Natural killer cell (primary cell): ENCODE measurements around the gene TTLL6. TPM values are rescaled to one million over a fixed set of nuclear protein-coding genes. Genes with fewer than 3 reads are reported as not detected.

Experiments used
- ATAC-seq, 3 donors: fragments of 150-1000 bp in 2 of 3; fragments of 200-7000 bp in 1 of 3; cut with Tn5 transposase; 1 replicate in 1 of 3; 2 replicates in 2 of 3; pipeline ENCODE4 v1.10.0; 2021; ENCODE audit warnings: mild to moderate bottlenecking in 2 of 3, moderate library complexity in 2 of 3
- DNase-seq, 2 donors: peaks; one replicate each; pipeline versions ENCODE4 v3.0.0 to v3.0.0-alpha.2; 2013 to 2021; ENCODE audit warnings: mixed read lengths in 1 of 2
- H3K27ac ChIP-seq: one replicate; pipeline ENCODE4 v1.5.1; 2013; ENCODE audit warnings: mild to moderate bottlenecking, low read length
- H3K27me3 ChIP-seq: one replicate; pipeline ENCODE4 v1.6.1; 2013; ENCODE audit warnings: low read length; ENCODE audit not compliant: control insufficient read depth, insufficient read depth
- H3K36me3 ChIP-seq: one replicate; pipeline ENCODE4 v1.6.1; 2013; ENCODE audit warnings: low read length; ENCODE audit not compliant: control insufficient read depth, insufficient read depth
- H3K4me1 ChIP-seq: one replicate; pipeline ENCODE4 v1.6.1; 2013; ENCODE audit warnings: low read length; ENCODE audit not compliant: control insufficient read depth, insufficient read depth
- H3K4me3 ChIP-seq: one replicate; pipeline ENCODE4 v1.5.1; 2013; ENCODE audit warnings: low read length
- H3K9me3 ChIP-seq: one replicate; pipeline ENCODE4 v1.6.1; 2013; ENCODE audit warnings: low read length; ENCODE audit not compliant: control insufficient read depth, insufficient read depth
- H3K27ac Mint-ChIP-seq, 2 donors: one replicate each; pipeline ENCODE4 v1.8.0; 2022; ENCODE audit warnings: mild to moderate bottlenecking in 2 of 2, mixed read lengths in 2 of 2, moderate library complexity in 1 of 2
- H3K27me3 Mint-ChIP-seq, 2 donors: one replicate each; pipeline ENCODE4 v1.8.0; 2022; ENCODE audit warnings: low read depth in 2 of 2, mixed read lengths in 2 of 2
- H3K36me3 Mint-ChIP-seq: one replicate; pipeline ENCODE4 v1.8.0; 2022; ENCODE audit warnings: mixed read lengths
- H3K4me1 Mint-ChIP-seq, 2 donors: one replicate each; pipeline ENCODE4 v1.8.0; 2022; ENCODE audit warnings: mixed read lengths in 2 of 2
- H3K4me3 Mint-ChIP-seq: one replicate; pipeline ENCODE4 v1.8.0; 2022; ENCODE audit warnings: mild to moderate bottlenecking, moderate library complexity, mixed read lengths
- H3K9me3 Mint-ChIP-seq, 2 donors: one replicate each; pipeline ENCODE4 v1.8.0; 2022; ENCODE audit warnings: mixed read lengths in 2 of 2
- CTCF ChIP-seq: fragments of 200-600 bp; IDR thresholded peaks from one replicate; pipeline ENCODE4 v1.8.0; 2022; ENCODE audit warnings: antibody characterized with exemption
- WGBS: methylation state at CpG from one replicate; pipeline ENCODE4 v1.1.7; 2013; ENCODE audit warnings: missing lambda C conversion rate; ENCODE audit not compliant: insufficient coverage; 5-methylcytosine and 5-hydroxymethylcytosine counted together
- intact Hi-C: fragments of 100-400 bp; cut with micrococcal nuclease; formaldehyde crosslinking; loops from one replicate; pipeline ENCODE4 v1.14.2; 2022
- total RNA-seq, 4 donors: library from RNA; stranded (reverse); fragments of 120-200 nt in 1 of 4; gene quantifications; one replicate each; pipeline versions ENCODE4 v1.2.3 to v1.2.4, GENCODE V29; 2013 to 2022

Gene TTLL6
- total RNA-seq, 3 donors from 2014 or later (not counting 1 experiment from before 2014, with no cell fraction given): not detected

DNA sequence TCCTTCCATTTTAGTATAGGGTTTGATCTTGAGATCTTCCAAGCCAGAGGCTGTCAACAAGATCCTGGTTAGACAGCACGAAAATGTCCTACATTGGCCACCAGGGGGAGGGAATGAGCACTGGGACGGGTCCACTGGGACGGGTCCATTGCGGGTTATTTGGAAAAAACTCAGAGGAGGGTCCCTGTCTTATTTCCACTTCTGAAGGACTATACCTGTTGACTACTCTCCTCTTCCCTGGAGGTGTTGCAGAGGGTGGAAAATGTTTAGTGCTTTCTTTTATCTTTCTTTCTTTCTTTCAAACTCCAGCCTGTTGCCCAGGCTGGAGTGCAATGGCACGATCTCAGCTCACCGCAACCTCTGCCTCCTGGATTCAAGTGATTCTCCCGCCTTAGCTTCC, 2.5 kb downstream of the TTLL6 start:
- TF ChIP-seq CTCF: peak; percentile 74
- H3K9me3 ChIP-seq: no peaks in the 10 kb centered on the region
- H3K27me3 Mint-ChIP-seq: peaks cover 20 to 25% of the 10 kb centered on the region in 2 donors
- peaks cover 10% of the 10 kb centered on the region in 2 donors for H3K4me1 Mint-ChIP-seq
- H3K36me3 ChIP-seq: no peaks in the 10 kb centered on the region
- intact Hi-C loops: loop anchor here (1.0 to 2.0 kb wide), 2 partner anchors 65 to 218 kb away; no protein-coding TSS in a partner anchor
- peaks cover 8% of the 10 kb centered on the region for H3K27me3 ChIP-seq
- H3K4me1 ChIP-seq: peaks cover 16% of the 10 kb centered on the region
- WGBS: 38% methylated on average over 7 of the region's 7 CpGs
- H3K4me3 ChIP-seq: no peak overlapping the region
- peak; percentile 40 to 84 for DNase-seq
- ATAC-seq: peak in 2 of 3 donors; percentile 27 to 38
- H3K36me3 Mint-ChIP-seq: no peaks in the 10 kb centered on the region
- H3K27ac Mint-ChIP-seq: no peak overlapping the region
- H3K9me3 Mint-ChIP-seq: no peaks in the 10 kb centered on the region
- H3K4me3 Mint-ChIP-seq: no peak overlapping the region
- no peak overlapping the region for H3K27ac ChIP-seq

DNA sequence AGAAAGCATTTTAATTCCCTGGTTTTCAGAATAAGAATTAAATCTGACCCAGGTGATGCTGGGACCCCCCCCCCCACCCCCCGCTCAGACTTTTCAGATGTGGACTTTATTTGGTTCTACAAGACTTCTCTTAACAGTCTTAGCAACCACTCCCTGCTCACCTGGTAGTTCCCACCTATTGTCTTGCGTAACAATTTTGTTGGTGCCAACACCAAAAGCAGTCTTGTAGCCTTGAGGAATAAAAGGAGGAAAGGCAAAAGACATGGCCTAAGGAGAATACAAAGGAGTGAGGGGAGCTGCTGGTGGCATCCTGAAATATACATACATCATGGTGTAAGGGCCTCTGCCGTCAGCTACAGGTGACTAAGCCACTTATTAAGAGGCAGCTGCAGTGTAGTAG, 5.0 kb downstream of the TTLL6 start:
- WGBS: 96% methylated on average over 2 of the region's 3 CpGs
- Mint-ChIP-seq H3K27ac (no peak overlapping the region), H3K4me3 (no peak overlapping the region), H3K36me3 (no peaks in the 10 kb centered on the region), H3K9me3 (no peaks in the 10 kb centered on the region), H3K4me1 (peaks cover 9% of the 10 kb centered on the region in 2 donors), H3K27me3 (peaks cover 8 to 18% of the 10 kb centered on the region in 2 donors)
- Histone ChIP-seq H3K4me1 (peaks cover 6% of the 10 kb centered on the region), H3K4me3 (no peak overlapping the region), H3K9me3 (no peaks in the 10 kb centered on the region), H3K36me3 (no peaks in the 10 kb centered on the region), H3K27ac (no peak overlapping the region), H3K27me3 (peaks cover 6% of the 10 kb centered on the region)
- DNase-seq: no peak
- no peak for ATAC-seq
- intact Hi-C loops: no loop called here
- no peak for TF ChIP-seq CTCF

GRCh38 chr17:48809182-48809581, 7.8 kb downstream of the TTLL6 start:
- 65% methylated on average over 4 of the region's 4 CpGs for WGBS
- H3K4me1 ChIP-seq: no peaks in the 10 kb centered on the region
- no peak overlapping the region for H3K4me3 ChIP-seq
- Mint-ChIP-seq H3K9me3 (no peaks in the 10 kb centered on the region), H3K4me3 (no peak overlapping the region), H3K36me3 (no peaks in the 10 kb centered on the region), H3K27me3 (peaks cover 7 to 9% of the 10 kb centered on the region in 2 donors), H3K4me1 (peaks cover 0 to 6% of the 10 kb centered on the region in 2 donors), H3K27ac (no peak overlapping the region)
- H3K27ac ChIP-seq: no peak overlapping the region
- no peak for DNase-seq
- no peak for TF ChIP-seq CTCF
- no peaks in the 10 kb centered on the region for H3K36me3 ChIP-seq
- ATAC-seq: no peak
- peaks cover 6% of the 10 kb centered on the region for H3K27me3 ChIP-seq
- no peaks in the 10 kb centered on the region for H3K9me3 ChIP-seq
- intact Hi-C loops: no loop called here

DNA sequence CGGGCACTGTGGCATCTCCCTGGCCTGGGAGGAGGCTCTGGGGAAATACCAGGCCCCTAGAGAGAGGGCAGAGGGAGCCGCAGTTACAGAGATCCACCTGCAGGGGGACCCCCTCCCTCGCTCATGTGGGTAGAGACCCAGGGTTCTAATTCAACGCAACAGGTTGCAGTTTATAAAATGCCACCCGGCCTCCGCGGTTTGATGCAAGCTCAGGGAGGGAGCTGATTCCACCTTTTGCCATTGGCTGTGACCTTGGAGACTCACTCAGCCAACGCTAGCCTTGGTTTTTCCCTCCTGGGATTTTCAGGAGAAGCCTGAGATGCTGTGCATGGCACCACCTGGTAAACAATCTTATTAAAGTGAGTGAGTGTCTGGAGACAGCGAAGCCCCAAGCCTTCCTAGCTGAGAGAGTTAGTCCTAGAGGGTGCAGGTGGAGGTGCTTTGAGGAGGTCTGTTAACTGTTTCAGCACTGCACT, 12.1 kb downstream of the TTLL6 start:
- Histone ChIP-seq H3K27me3 (peaks cover 2% of the 10 kb centered on the region), H3K4me1 (no peaks in the 10 kb centered on the region), H3K27ac (no peak overlapping the region), H3K4me3 (no peak overlapping the region), H3K9me3 (no peaks in the 10 kb centered on the region), H3K36me3 (no peaks in the 10 kb centered on the region)
- peaks cover 11 to 26% of the 10 kb centered on the region in 2 donors for H3K27me3 Mint-ChIP-seq
- H3K36me3 Mint-ChIP-seq: no peaks in the 10 kb centered on the region
- no peak overlapping the region for H3K27ac Mint-ChIP-seq
- no peaks in the 10 kb centered on the region for H3K9me3 Mint-ChIP-seq
- peak; percentile 54 to 80 for DNase-seq
- H3K4me1 Mint-ChIP-seq: peaks cover 0 to 6% of the 10 kb centered on the region in 2 donors
- TF ChIP-seq CTCF: peak; percentile 96
- intact Hi-C loops: loop anchor here (1.0 to 2.0 kb wide), 3 partner anchors 74 to 228 kb away; no protein-coding TSS in a partner anchor
- peak; percentile 79 to 97 (median 92) for ATAC-seq
- no peak overlapping the region for H3K4me3 Mint-ChIP-seq
- WGBS: 12% methylated on average over 9 of the region's 9 CpGs
